HFFc6 (cell line): Measurements from ENCODE around the gene PEF1. TPM values are rescaled to one million over a fixed set of nuclear protein-coding genes. Genes with fewer than 3 reads are reported as not detected.

Experiments used
- DNase-seq: peaks from one replicate; pipeline ENCODE4 v3.0.0-alpha.2; 2018
- H3K27ac Mint-ChIP-seq: 2 replicates; pipeline ENCODE4 v1.8.0; 2020; ENCODE audit warnings: mild to moderate bottlenecking, mixed read lengths
- H3K27me3 Mint-ChIP-seq: 2 replicates; pipeline ENCODE4 v1.8.0; 2021; ENCODE audit warnings: mild to moderate bottlenecking, moderate library complexity, mixed read lengths; ENCODE audit not compliant: insufficient read depth
- H3K36me3 Mint-ChIP-seq: 2 replicates; pipeline ENCODE4 v1.8.0; 2021; ENCODE audit warnings: low read depth, mixed read lengths
- H3K4me1 Mint-ChIP-seq: 2 replicates; pipeline ENCODE4 v1.8.0; 2020; ENCODE audit warnings: low read depth, mixed read lengths
- H3K4me3 Mint-ChIP-seq: 2 replicates; pipeline ENCODE4 v1.8.0; 2020; ENCODE audit warnings: mild to moderate bottlenecking, moderate library complexity, mixed read lengths
- H3K9me3 Mint-ChIP-seq: 2 replicates; pipeline ENCODE4 v1.8.0; 2020; ENCODE audit warnings: mild to moderate bottlenecking, mixed read lengths
- CTCF ChIP-seq: fragments of 200-600 bp; sonication (generic); IDR thresholded peaks from 2 replicates; pipeline ENCODE4 v1.5.0; 2021; ENCODE audit warnings: antibody characterized with exemption, mild to moderate bottlenecking
- total RNA-seq, 6 experiments: library from RNA; stranded (reverse); fragmentation: NEBNext Ultra II Directional; extraction: Animal tissue kit (Norgen Biotek cat#: 25700); gene quantifications; 2 replicates in 1 of 6; 3 replicates in 5 of 6; pipeline ENCODE4 v1.2.3, GENCODE V29; 2021

The PEF1 gene
- total RNA-seq, 6 experiments from 2014 or later = 65.8 to 81.3 (median 69.3) TPM

GRCh38 chr1:31645274-31645568 lies 545 bp upstream of the PEF1 start:
- Mint-ChIP-seq H3K4me3 (peak overlapping the region; percentile 97), H3K27ac (peak overlapping the region; percentile 100), H3K27me3 (peaks cover 3% of the 10 kb centered on the region; the same call in 1 of the 2 replicates), H3K36me3 (no peaks in the 10 kb centered on the region), H3K9me3 (no peaks in the 10 kb centered on the region), H3K4me1 (peaks cover 42% of the 10 kb centered on the region)
- DNase-seq = no peak
- TF ChIP-seq CTCF = no peak

GRCh38 chr1:31643976-31644559 lies 608 bp downstream of the PEF1 start:
- DNase-seq = peak; percentile 25
- peaks cover 36% of the 10 kb centered on the region for H3K4me1 Mint-ChIP-seq
- no peaks in the 10 kb centered on the region for H3K36me3 Mint-ChIP-seq
- no peak for TF ChIP-seq CTCF
- no peaks in the 10 kb centered on the region for H3K9me3 Mint-ChIP-seq
- peak overlapping the region; percentile 97 for H3K4me3 Mint-ChIP-seq
- H3K27ac Mint-ChIP-seq = peak overlapping the region; percentile 100
- H3K27me3 Mint-ChIP-seq = no peaks in the 10 kb centered on the region

DNA sequence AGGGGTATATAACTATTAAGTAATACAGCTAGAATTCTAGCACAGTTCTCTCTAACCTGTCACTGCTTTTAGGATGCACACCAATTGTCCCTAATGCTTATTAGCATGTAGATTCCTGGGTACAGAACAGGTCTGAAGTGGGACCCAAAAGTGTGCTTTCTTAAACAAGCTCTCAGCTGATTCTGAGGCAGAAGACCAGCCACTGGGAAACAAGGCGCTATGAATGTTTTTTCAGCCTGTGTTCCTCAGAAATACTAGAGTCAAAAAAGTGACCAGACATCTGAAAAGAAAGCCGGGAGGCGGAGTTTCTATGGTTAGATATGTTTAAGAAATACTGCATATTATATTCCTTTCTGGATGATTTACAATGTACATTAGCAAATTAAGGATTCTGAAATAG lies 1.8 kb downstream of the PEF1 start:
- Mint-ChIP-seq H3K36me3 (no peaks in the 10 kb centered on the region), H3K4me1 (peaks cover 40% of the 10 kb centered on the region), H3K4me3 (no peak overlapping the region), H3K9me3 (no peaks in the 10 kb centered on the region), H3K27me3 (no peaks in the 10 kb centered on the region), H3K27ac (no peak overlapping the region)
- DNase-seq = no peak
- no peak for TF ChIP-seq CTCF

GRCh38 chr1:31642366-31642765 lies 2.3 kb downstream of the PEF1 start:
- Mint-ChIP-seq H3K4me1 (peaks cover 43% of the 10 kb centered on the region), H3K27ac (no peak overlapping the region), H3K9me3 (no peaks in the 10 kb centered on the region), H3K4me3 (no peak overlapping the region), H3K36me3 (no peaks in the 10 kb centered on the region), H3K27me3 (no peaks in the 10 kb centered on the region)
- TF ChIP-seq CTCF = no peak
- no peak for DNase-seq

- Mint-ChIP-seq H3K27ac (no peak overlapping the region), H3K4me3 (no peak overlapping the region), H3K36me3 (no peaks in the 10 kb centered on the region), H3K9me3 (no peaks in the 10 kb centered on the region), H3K27me3 (no peaks in the 10 kb centered on the region), H3K4me1 (peaks cover 43% of the 10 kb centered on the region)
- TF ChIP-seq CTCF = no peak
- DNase-seq = no peak
These were observed 3.7 kb downstream of the PEF1 start for GRCh38 chr1:31640964-31641363.

DNA sequence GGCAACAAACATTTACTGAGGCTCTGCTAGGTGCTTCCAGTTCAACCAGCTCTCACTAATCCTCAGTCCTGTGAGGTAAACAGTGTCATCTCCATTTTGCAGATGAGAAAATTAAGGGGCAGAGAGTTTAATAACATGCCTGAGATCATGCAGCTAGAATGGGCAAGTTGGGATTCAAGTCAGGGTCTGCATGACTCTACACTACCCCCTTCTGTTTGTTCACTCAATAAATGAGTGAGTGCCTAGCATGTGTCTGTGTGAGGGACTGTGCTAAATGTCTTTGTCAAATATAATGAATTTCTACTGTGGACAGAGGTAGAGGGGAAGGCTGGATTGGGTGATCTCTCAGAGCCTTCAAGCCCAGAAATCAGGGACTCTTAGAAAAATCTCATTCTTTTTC lies 4.5 kb downstream of the PEF1 start:
- Mint-ChIP-seq H3K27me3 (no peaks in the 10 kb centered on the region), H3K36me3 (no peaks in the 10 kb centered on the region), H3K4me1 (peaks cover 39% of the 10 kb centered on the region), H3K4me3 (no peak overlapping the region), H3K9me3 (no peaks in the 10 kb centered on the region), H3K27ac (no peak overlapping the region)
- peak; percentile 21; the same call in 1 of the 2 replicates for TF ChIP-seq CTCF
- no peak for DNase-seq
